WTC11 (cell line): Measurements from ENCODE around the gene MYL10.

ENCODE experiments used
- CREB1 ChIP-seq: sonication (generic); formaldehyde crosslinking; IDR thresholded peaks from 2 replicates; pipeline ENCODE4 v1.8.0; 2023; ENCODE audit warnings: mild to moderate bottlenecking, missing genetic modification reagents
- CREM ChIP-seq: sonication (generic); formaldehyde crosslinking; IDR thresholded peaks from 2 replicates; pipeline ENCODE4 v1.8.1; 2022; ENCODE audit warnings: mild to moderate bottlenecking, missing genetic modification reagents, moderate library complexity
- CTCF ChIP-seq: fragments of 200-600 bp; IDR thresholded peaks from 2 replicates; pipeline ENCODE4 v1.8.0; 2022; ENCODE audit warnings: antibody characterized with exemption
- ETV6 ChIP-seq: sonication (generic); formaldehyde crosslinking; IDR thresholded peaks from 2 replicates; pipeline ENCODE4 v1.8.1; 2022; ENCODE audit warnings: mild to moderate bottlenecking, missing genetic modification reagents
- NR1H2 ChIP-seq: sonication (generic); formaldehyde crosslinking; IDR thresholded peaks from 2 replicates; pipeline ENCODE4 v1.9.0; 2021; ENCODE audit warnings: mild to moderate bottlenecking, moderate library complexity, missing genetic modification reagents
- ZNF219 ChIP-seq: sonication (generic); formaldehyde crosslinking; IDR thresholded peaks from 2 replicates; pipeline ENCODE4 v1.8.0; 2023; ENCODE audit warnings: missing genetic modification reagents, mild to moderate bottlenecking, borderline replicate concordance
- ZNF281 ChIP-seq: sonication (generic); formaldehyde crosslinking; IDR thresholded peaks from 2 replicates; pipeline ENCODE4 v1.8.0; 2023; ENCODE audit warnings: mild to moderate bottlenecking, missing genetic modification reagents

- TF ChIP-seq CREM (CRISPR knock-in tag) (no peak), CTCF (no peak), ETV6 (CRISPR knock-in tag) (no peak), ZNF281 (CRISPR knock-in tag) (no peak), ZNF219 (CRISPR knock-in tag) (no peak), CREB1 (no peak), NR1H2 (no peak)
These were observed 30.6 kb downstream of the MYL10 start for GRCh38 chr7:101598422-101598985.
